ENCODE measurements around the gene PIK3CD. TPM values are rescaled to one million over a fixed set of nuclear protein-coding genes. Genes with fewer than 3 reads are reported as not detected.

PIK3CD gene
- total RNA-seq, 2 donors from 2014 or later = 12.4 to 18.7 TPM

- Histone ChIP-seq H3K4me3 (no peak overlapping the region), H3K27me3 (replicated peaks; ENCODE audit: insufficient read depth) (no peaks in the 10 kb centered on the region), H3K4me1 (ENCODE audit: control insufficient read depth in 1 of 2, low read depth in 2 of 2) (no peaks in the 10 kb centered on the region), H3K27ac (no peak overlapping the region), H3K36me3 (no peaks in the 10 kb centered on the region), H3K9me3 (no peaks in the 10 kb centered on the region)
- no peak for TF ChIP-seq CTCF (IDR thresholded peaks at IDR 0.05)
- ATAC-seq (ENCODE audit: insufficient number of reproducible peaks, low FRiP score, low read depth) = no peak
- DNase-seq (ENCODE audit: low spot score) = no peak
Measured at GRCh38 chr1:9659328-9659727, 7.8 kb downstream of the PIK3CD start.

- no peak overlapping the region for H3K4me3 ChIP-seq
- ATAC-seq (ENCODE audit: insufficient number of reproducible peaks, low FRiP score, low read depth) (no peak), DNase-seq (ENCODE audit: low spot score) (no peak)
- no peaks in the 10 kb centered on the region for H3K36me3 ChIP-seq
- no peaks in the 10 kb centered on the region for H3K4me1 ChIP-seq (ENCODE audit: control insufficient read depth in 1 of 2, low read depth in 2 of 2)
- no peak for TF ChIP-seq CTCF (IDR thresholded peaks at IDR 0.05)
- H3K27ac ChIP-seq = no peak overlapping the region
- H3K9me3 ChIP-seq = no peaks in the 10 kb centered on the region
- H3K27me3 ChIP-seq (replicated peaks; ENCODE audit: insufficient read depth) = no peaks in the 10 kb centered on the region
Measured at GRCh38 chr1:9663257-9663656, 11.7 kb downstream of the PIK3CD start.

GRCh38 chr1:9665193-9665592 lies 13.7 kb downstream of the PIK3CD start:
- no peak for TF ChIP-seq CTCF (IDR thresholded peaks at IDR 0.05)
- DNase-seq (ENCODE audit: low spot score) = no peak
- Histone ChIP-seq H3K4me3 (no peak overlapping the region), H3K27ac (no peak overlapping the region), H3K27me3 (replicated peaks; ENCODE audit: insufficient read depth) (no peaks in the 10 kb centered on the region), H3K4me1 (ENCODE audit: control insufficient read depth in 1 of 2, low read depth in 2 of 2) (no peaks in the 10 kb centered on the region), H3K36me3 (no peaks in the 10 kb centered on the region), H3K9me3 (no peaks in the 10 kb centered on the region)
- no peak for ATAC-seq (ENCODE audit: insufficient number of reproducible peaks, low FRiP score, low read depth)

- Histone ChIP-seq H3K4me1 (ENCODE audit: control insufficient read depth in 1 of 2, low read depth in 2 of 2) (no peaks in the 10 kb centered on the region), H3K9me3 (no peaks in the 10 kb centered on the region), H3K4me3 (no peak overlapping the region), H3K27ac (no peak overlapping the region), H3K36me3 (no peaks in the 10 kb centered on the region), H3K27me3 (replicated peaks; ENCODE audit: insufficient read depth) (no peaks in the 10 kb centered on the region)
- no peak for TF ChIP-seq CTCF (IDR thresholded peaks at IDR 0.05)
- ATAC-seq (ENCODE audit: insufficient number of reproducible peaks, low FRiP score, low read depth) = no peak
- no peak for DNase-seq (ENCODE audit: low spot score)
Measured at GRCh38 chr1:9668080-9668479, 16.5 kb downstream of the PIK3CD start.

GRCh38 chr1:9670085-9670484 lies 18.6 kb downstream of the PIK3CD start:
- no peaks in the 10 kb centered on the region for H3K9me3 ChIP-seq
- H3K36me3 ChIP-seq = no peaks in the 10 kb centered on the region
- no peaks in the 10 kb centered on the region for H3K27me3 ChIP-seq (replicated peaks; ENCODE audit: insufficient read depth)
- no peaks in the 10 kb centered on the region for H3K4me1 ChIP-seq (ENCODE audit: control insufficient read depth in 1 of 2, low read depth in 2 of 2)
- ATAC-seq (ENCODE audit: insufficient number of reproducible peaks, low FRiP score, low read depth) (no peak), DNase-seq (ENCODE audit: low spot score) (no peak)
- TF ChIP-seq CTCF (IDR thresholded peaks at IDR 0.05) = no peak
- no peak overlapping the region for H3K27ac ChIP-seq
- H3K4me3 ChIP-seq = no peak overlapping the region

Measured in thoracic aorta (tissue), 2 donors.